Esophagus muscularis mucosa (tissue), 3 donors: ENCODE measurements around the gene SLC25A43.

Experiments
- CTCF ChIP-seq, 3 experiments: fragments of 200-600 bp in 2 of 3; fragments of 450-650 bp in 1 of 3; sonication (generic) in 2 of 3; IDR thresholded peaks; one replicate each; pipeline ENCODE4 v1.5.1; 2017 to 2019; ENCODE audit warnings: antibody characterized with exemption in 3 of 3, mild to moderate bottlenecking in 2 of 3, moderate library complexity in 1 of 3
- POLR2A ChIP-seq: fragments of 450-650 bp; IDR thresholded peaks from one replicate; pipeline ENCODE4 v1.6.1; 2017; ENCODE audit warnings: antibody characterized with exemption, moderate library complexity, mild to moderate bottlenecking, low read depth
- POLR2AphosphoS5 ChIP-seq, 2 donors: sonication (generic); formaldehyde crosslinking; IDR thresholded peaks; one replicate each; pipeline ENCODE4 v1.6.1; 2017; ENCODE audit warnings: antibody characterized with exemption in 2 of 2

- TF ChIP-seq CTCF (IDR thresholded peaks at IDR 0.05) (no peak), POLR2A (no peak), POLR2AphosphoS5 (IDR thresholded peaks at IDR 0.05) (no peak)
Observed at GRCh38 chrX:119481323-119481801, 82.2 kb downstream of the SLC25A43 start.
